ENCODE data around the gene RAG2.

Gene RAG2

DNA sequence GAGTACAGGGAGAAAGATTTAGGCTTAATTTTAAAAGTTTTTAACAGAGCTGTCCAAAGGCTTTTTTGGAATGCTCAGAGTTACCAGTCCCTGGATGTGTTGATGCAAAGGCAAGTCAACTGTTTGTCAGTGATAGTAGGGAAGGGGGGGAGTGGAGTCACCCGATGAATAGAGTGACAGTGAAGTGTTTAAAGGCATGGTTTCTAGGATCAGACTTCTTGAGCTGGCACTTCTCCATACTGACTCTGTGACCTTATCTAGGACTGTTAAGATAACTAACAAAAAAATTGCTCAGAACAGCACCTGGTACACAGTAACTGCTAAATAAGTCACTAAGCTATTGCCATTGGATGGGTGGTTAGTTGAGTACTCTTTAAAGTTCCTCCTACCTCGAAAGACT, 11.3 kb upstream of the RAG2 start:
- CTCF ChIA-PET: interaction anchor here (1.4 to 2.7 kb wide), 2 partner anchors 44 to 137 kb away, joined by 5 to 7 read pairs; no protein-coding TSS in a partner anchor
- TF ChIP-seq ZNF311 (tag by site-specific recombination; IDR thresholded peaks at IDR 0.05; ENCODE audit: borderline replicate concordance): no peak
- no peak for TF ChIP-seq ZNF621 (tag by site-specific recombination; IDR thresholded peaks at IDR 0.05)
- TF ChIP-seq, protein P1, sequence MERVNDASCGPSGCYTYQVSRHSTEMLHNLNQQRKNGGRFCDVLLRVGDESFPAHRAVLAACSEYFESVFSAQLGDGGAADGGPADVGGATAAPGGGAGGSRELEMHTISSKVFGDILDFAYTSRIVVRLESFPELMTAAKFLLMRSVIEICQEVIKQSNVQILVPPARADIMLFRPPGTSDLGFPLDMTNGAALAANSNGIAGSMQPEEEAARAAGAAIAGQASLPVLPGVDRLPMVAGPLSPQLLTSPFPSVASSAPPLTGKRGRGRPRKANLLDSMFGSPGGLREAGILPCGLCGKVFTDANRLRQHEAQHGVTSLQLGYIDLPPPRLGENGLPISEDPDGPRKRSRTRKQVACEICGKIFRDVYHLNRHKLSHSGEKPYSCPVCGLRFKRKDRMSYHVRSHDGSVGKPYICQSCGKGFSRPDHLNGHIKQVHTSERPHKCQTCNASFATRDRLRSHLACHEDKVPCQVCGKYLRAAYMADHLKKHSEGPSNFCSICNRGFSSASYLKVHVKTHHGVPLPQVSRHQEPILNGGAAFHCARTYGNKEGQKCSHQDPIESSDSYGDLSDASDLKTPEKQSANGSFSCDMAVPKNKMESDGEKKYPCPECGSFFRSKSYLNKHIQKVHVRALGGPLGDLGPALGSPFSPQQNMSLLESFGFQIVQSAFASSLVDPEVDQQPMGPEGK (tag by site-specific recombination; IDR thresholded peaks at IDR 0.05): no peak
- no peak for TF ChIP-seq SP2 (tag by site-specific recombination; IDR thresholded peaks at IDR 0.05)
- H3K27ac ChIP-seq (ENCODE audit: extremely low read depth, low read depth, low read length): no peak overlapping the region
- POLR2A ChIA-PET: no interaction called here
- H3K9me3 ChIP-seq (ENCODE audit: control insufficient read depth, insufficient read depth, low read depth, low read length): no peaks in the 10 kb centered on the region
- no peaks in the 10 kb centered on the region for H3K36me3 ChIP-seq (ENCODE audit: control insufficient read depth in 2 of 2, insufficient read depth in 1 of 2, low read length in 2 of 2)
- H3K4me3 ChIP-seq (ENCODE audit: low read depth, low read length): no peak overlapping the region
- no peaks in the 10 kb centered on the region for H3K4me1 ChIP-seq (ENCODE audit: control insufficient read depth, insufficient read depth, low read length)

DNA sequence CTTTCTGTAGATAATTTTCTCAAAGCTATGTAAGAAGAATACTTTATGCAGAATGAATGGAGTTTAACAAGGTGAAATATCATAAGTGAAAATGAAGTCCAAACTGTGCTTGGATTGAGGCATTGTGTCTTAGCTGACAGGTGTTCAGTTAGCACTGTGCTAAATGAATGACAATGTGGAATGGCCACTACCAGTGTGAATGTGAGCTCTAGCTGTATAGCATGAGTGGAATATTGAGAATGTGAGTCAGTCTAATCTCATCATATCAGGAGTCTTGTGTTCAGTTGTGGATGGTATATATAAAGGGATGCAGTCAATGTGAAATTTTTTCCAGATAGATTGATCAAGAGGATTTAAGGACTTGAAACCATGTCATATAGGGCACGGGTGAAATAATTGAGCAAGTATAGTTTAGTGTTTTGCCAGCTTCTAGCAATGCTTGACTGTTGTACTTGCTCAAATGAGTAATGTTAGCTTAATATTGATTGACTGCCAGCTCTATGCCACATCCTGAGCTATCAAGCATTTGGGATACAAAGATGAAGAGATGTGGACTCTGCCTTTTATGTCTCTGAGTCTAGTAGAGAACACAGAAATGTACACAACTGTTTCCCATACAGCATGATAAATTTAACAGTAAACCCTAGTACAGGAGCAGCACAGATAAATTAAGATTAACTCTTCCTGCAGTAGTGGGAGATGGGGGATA, 10.6 kb upstream of the RAG2 start:
- H3K4me1 ChIP-seq (ENCODE audit: control insufficient read depth, insufficient read depth, low read length): no peaks in the 10 kb centered on the region
- ChIA-PET CTCF (interaction anchor here (0.7 to 2.7 kb wide), 4 partner anchors 13 to 138 kb away, joined by 4 to 7 read pairs (median 4); no protein-coding TSS in a partner anchor), POLR2A (no interaction called here)
- no peak for TF ChIP-seq ZFP37 (tag by site-specific recombination; IDR thresholded peaks at IDR 0.05)
- no peak for TF ChIP-seq ZNF747 (tag by site-specific recombination; IDR thresholded peaks at IDR 0.05)
- no peak for TF ChIP-seq ZNF169 (tag by site-specific recombination; IDR thresholded peaks at IDR 0.05)
- TF ChIP-seq, protein P2, sequence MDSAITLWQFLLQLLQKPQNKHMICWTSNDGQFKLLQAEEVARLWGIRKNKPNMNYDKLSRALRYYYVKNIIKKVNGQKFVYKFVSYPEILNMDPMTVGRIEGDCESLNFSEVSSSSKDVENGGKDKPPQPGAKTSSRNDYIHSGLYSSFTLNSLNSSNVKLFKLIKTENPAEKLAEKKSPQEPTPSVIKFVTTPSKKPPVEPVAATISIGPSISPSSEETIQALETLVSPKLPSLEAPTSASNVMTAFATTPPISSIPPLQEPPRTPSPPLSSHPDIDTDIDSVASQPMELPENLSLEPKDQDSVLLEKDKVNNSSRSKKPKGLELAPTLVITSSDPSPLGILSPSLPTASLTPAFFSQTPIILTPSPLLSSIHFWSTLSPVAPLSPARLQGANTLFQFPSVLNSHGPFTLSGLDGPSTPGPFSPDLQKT (IDR thresholded peaks at IDR 0.05; ENCODE audit: borderline replicate concordance, low read depth, low read length): no peak
- TF ChIP-seq, protein P3, sequence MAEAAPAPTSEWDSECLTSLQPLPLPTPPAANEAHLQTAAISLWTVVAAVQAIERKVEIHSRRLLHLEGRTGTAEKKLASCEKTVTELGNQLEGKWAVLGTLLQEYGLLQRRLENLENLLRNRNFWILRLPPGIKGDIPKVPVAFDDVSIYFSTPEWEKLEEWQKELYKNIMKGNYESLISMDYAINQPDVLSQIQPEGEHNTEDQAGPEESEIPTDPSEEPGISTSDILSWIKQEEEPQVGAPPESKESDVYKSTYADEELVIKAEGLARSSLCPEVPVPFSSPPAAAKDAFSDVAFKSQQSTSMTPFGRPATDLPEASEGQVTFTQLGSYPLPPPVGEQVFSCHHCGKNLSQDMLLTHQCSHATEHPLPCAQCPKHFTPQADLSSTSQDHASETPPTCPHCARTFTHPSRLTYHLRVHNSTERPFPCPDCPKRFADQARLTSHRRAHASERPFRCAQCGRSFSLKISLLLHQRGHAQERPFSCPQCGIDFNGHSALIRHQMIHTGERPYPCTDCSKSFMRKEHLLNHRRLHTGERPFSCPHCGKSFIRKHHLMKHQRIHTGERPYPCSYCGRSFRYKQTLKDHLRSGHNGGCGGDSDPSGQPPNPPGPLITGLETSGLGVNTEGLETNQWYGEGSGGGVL (tag by site-specific recombination; IDR thresholded peaks at IDR 0.05): no peak
- TF ChIP-seq ZBTB20 (tag by site-specific recombination; IDR thresholded peaks at IDR 0.05): no peak
- TF ChIP-seq ZFHX2 (tag by site-specific recombination; conservative IDR thresholded peaks at IDR 0.05): no peak
- TF ChIP-seq KLF9 (tag by site-specific recombination; IDR thresholded peaks at IDR 0.05; ENCODE audit: low read depth): no peak
- TF ChIP-seq ZBTB1 (tag by site-specific recombination; IDR thresholded peaks at IDR 0.05): no peak
- no peak for TF ChIP-seq ZNF514 (tag by site-specific recombination; IDR thresholded peaks at IDR 0.05)
- no peak for TF ChIP-seq ZNF274 (IDR thresholded peaks at IDR 0.05; ENCODE audit: low read length)
- TF ChIP-seq ZNF274 (tag by site-specific recombination; IDR thresholded peaks at IDR 0.05; ENCODE audit: borderline replicate concordance): no peak
- TF ChIP-seq, protein P4, sequence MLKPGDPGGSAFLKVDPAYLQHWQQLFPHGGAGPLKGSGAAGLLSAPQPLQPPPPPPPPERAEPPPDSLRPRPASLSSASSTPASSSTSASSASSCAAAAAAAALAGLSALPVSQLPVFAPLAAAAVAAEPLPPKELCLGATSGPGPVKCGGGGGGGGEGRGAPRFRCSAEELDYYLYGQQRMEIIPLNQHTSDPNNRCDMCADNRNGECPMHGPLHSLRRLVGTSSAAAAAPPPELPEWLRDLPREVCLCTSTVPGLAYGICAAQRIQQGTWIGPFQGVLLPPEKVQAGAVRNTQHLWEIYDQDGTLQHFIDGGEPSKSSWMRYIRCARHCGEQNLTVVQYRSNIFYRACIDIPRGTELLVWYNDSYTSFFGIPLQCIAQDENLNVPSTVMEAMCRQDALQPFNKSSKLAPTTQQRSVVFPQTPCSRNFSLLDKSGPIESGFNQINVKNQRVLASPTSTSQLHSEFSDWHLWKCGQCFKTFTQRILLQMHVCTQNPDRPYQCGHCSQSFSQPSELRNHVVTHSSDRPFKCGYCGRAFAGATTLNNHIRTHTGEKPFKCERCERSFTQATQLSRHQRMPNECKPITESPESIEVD (tag by site-specific recombination; IDR thresholded peaks at IDR 0.05): no peak
- no peak for TF ChIP-seq ZNF677 (tag by site-specific recombination; IDR thresholded peaks at IDR 0.05)
- TF ChIP-seq ZNF621 (tag by site-specific recombination; IDR thresholded peaks at IDR 0.05): no peak
- no peak for TF ChIP-seq ZNF843 (tag by site-specific recombination; IDR thresholded peaks at IDR 0.05)
- no peak for TF ChIP-seq ZNF23 (tag by site-specific recombination; IDR thresholded peaks at IDR 0.05; ENCODE audit: borderline replicate concordance)
- TF ChIP-seq ZNF558 (tag by site-specific recombination; IDR thresholded peaks at IDR 0.05): no peak
- no peak for TF ChIP-seq ZNF248 (tag by site-specific recombination; IDR thresholded peaks at IDR 0.05)
- TF ChIP-seq ZNF501 (tag by site-specific recombination; IDR thresholded peaks at IDR 0.05): no peak
- H3K27ac ChIP-seq (ENCODE audit: extremely low read depth, low read depth, low read length): no peak overlapping the region
- H3K9me3 ChIP-seq (ENCODE audit: control insufficient read depth, insufficient read depth, low read depth, low read length): no peaks in the 10 kb centered on the region
- H3K36me3 ChIP-seq (ENCODE audit: control insufficient read depth in 2 of 2, insufficient read depth in 1 of 2, low read length in 2 of 2): no peaks in the 10 kb centered on the region
- no peak overlapping the region for H3K4me3 ChIP-seq (ENCODE audit: low read depth, low read length)
